Measurements from ENCODE around the gene AZU1.

GRCh38 chr19:793806-794205 lies 33.8 kb upstream of the AZU1 start:
- no peak for TF ChIP-seq POLR2A (IDR thresholded peaks at IDR 0.05)
- TF ChIP-seq CTCF (IDR thresholded peaks at IDR 0.05) = no peak
